Suprapubic skin (tissue), 4 donors: ENCODE measurements around the gene VKORC1L1. TPM values are rescaled to one million over a fixed set of nuclear protein-coding genes. Genes with fewer than 3 reads are reported as not detected.
"Not testable (repeated sequence)": the region's sequence is repeated elsewhere in the genome, so short reads cannot be mapped to it uniquely, and the experiment has no call there.

ENCODE experiments used
- DNase-seq, 2 donors: peaks; one replicate each; pipeline ENCODE4 v3.0.0-alpha.2; 2019; ENCODE audit warnings: low spot score in 2 of 2
- H3K27ac ChIP-seq: fragments of 200-600 bp; sonication (generic); one replicate; pipeline ENCODE4 v1.5.1; 2019
- H3K27me3 ChIP-seq: fragments of 200-600 bp; sonication (generic); one replicate; pipeline ENCODE4 v1.5.1; 2019
- H3K36me3 ChIP-seq: fragments of 200-600 bp; sonication (generic); one replicate; pipeline ENCODE4 v1.5.1; 2019
- H3K4me1 ChIP-seq: fragments of 200-600 bp; sonication (generic); one replicate; pipeline ENCODE4 v1.5.1; 2019
- H3K4me3 ChIP-seq: fragments of 200-600 bp; sonication (generic); one replicate; pipeline ENCODE4 v1.5.1; 2019; ENCODE audit warnings: mild to moderate bottlenecking
- H3K9me3 ChIP-seq: fragments of 200-600 bp; sonication (generic); one replicate; pipeline ENCODE4 v1.5.1; 2019
- CTCF ChIP-seq, 2 donors: fragments of 200-600 bp in 1 of 2; fragments of 450-650 bp in 1 of 2; sonication (generic) in 1 of 2; IDR thresholded peaks; one replicate each; pipeline ENCODE4 v1.5.1; 2016 to 2019; ENCODE audit warnings: antibody characterized with exemption in 2 of 2, mild to moderate bottlenecking in 1 of 2, moderate library complexity in 1 of 2
- EP300 ChIP-seq: sonication (generic); formaldehyde crosslinking; IDR thresholded peaks from one replicate; pipeline ENCODE4 v1.6.1; 2017; ENCODE audit warnings: antibody characterized with exemption
- POLR2A ChIP-seq, 2 donors: fragments of 450-650 bp; IDR thresholded peaks; one replicate each; pipeline ENCODE4 v1.6.1; 2017; ENCODE audit warnings: antibody characterized with exemption in 2 of 2, mild to moderate bottlenecking in 2 of 2, moderate library complexity in 2 of 2
- POLR2AphosphoS5 ChIP-seq, 3 donors: sonication (generic); formaldehyde crosslinking; IDR thresholded peaks; one replicate each; pipeline ENCODE4 v1.6.1; 2017; ENCODE audit warnings: antibody characterized with exemption in 3 of 3
- WGBS: methylation state at CpG from one replicate; pipeline ENCODE4 v1.1.5; 2018; 5-methylcytosine and 5-hydroxymethylcytosine counted together
- total RNA-seq, 4 donors: library from RNA; depleted of rRNA; stranded (reverse); fragments of >200 nt; gene quantifications; one replicate each; pipeline ENCODE4 v1.1.0, GENCODE V29; 2016

The VKORC1L1 gene
- total RNA-seq, 4 donors from 2014 or later = 21.5 to 27.6 (median 24.2) TPM

- H3K27me3 ChIP-seq = no peaks in the 10 kb centered on the region
- H3K4me3 ChIP-seq = peak within 1 kb of the TSS; percentile 72
- DNase-seq = peak; percentile 93 to 96
- peak within 1 kb of the TSS; percentile 72 for H3K27ac ChIP-seq
- peaks cover 21% of the 10 kb centered on the region for H3K4me1 ChIP-seq
- H3K36me3 ChIP-seq = peaks cover 13% of the 10 kb centered on the region
- TF ChIP-seq POLR2AphosphoS5 (IDR thresholded peaks at IDR 0.05) = peak in 2 of 3 donors; percentile 48 to 97
- no peak for TF ChIP-seq POLR2A (IDR thresholded peaks at IDR 0.05)
- 36% methylated on average over 4 of the region's 62 CpGs for WGBS
- no peaks in the 10 kb centered on the region for H3K9me3 ChIP-seq
Measured at GRCh38 chr7:65981965-65982792, 109.3 kb downstream of the VKORC1L1 start, which contains the start of gene GUSB. GUSB (minus strand) TSS chr7:65982213; CDS start chr7:65982183, 30 bp downstream.

- Histone ChIP-seq H3K4me1 (peaks cover 21% of the 10 kb centered on the region), H3K9me3 (no peaks in the 10 kb centered on the region), H3K27me3 (no peaks in the 10 kb centered on the region), H3K4me3 (no peak overlapping the region), H3K36me3 (peaks cover 9% of the 10 kb centered on the region), H3K27ac (no peak overlapping the region)
- WGBS = 90% methylated on average over 10 of the region's 10 CpGs
- TF ChIP-seq CTCF (IDR thresholded peaks at IDR 0.05) = no peak
- no peak for TF ChIP-seq EP300
- no peak for TF ChIP-seq POLR2A (IDR thresholded peaks at IDR 0.05)
- TF ChIP-seq POLR2AphosphoS5 (IDR thresholded peaks at IDR 0.05) = no peak
- peak in 1 of 2 donors; percentile 34 for DNase-seq
Measured at GRCh38 chr7:65983965-65984658, 111.2 kb downstream of the VKORC1L1 start.

GRCh38 chr7:65988084-65988483, 115.2 kb downstream of the VKORC1L1 start:
- no peak for DNase-seq
- Histone ChIP-seq H3K36me3 (no peaks in the 10 kb centered on the region), H3K27me3 (no peaks in the 10 kb centered on the region), H3K27ac (no peak overlapping the region), H3K4me1 (no peaks in the 10 kb centered on the region), H3K9me3 (no peaks in the 10 kb centered on the region), H3K4me3 (no peak overlapping the region)
- TF ChIP-seq CTCF (IDR thresholded peaks at IDR 0.05) (no peak), POLR2A (IDR thresholded peaks at IDR 0.05) (no peak), EP300 (no peak), POLR2AphosphoS5 (IDR thresholded peaks at IDR 0.05) (no peak)
- WGBS = 78% methylated on average over 4 of the region's 4 CpGs

GRCh38 chr7:65988503-65988902, 115.6 kb downstream of the VKORC1L1 start:
- not testable (repeated sequence) for H3K4me1 ChIP-seq, H3K27me3 ChIP-seq, H3K27ac ChIP-seq, H3K36me3 ChIP-seq, H3K4me3 ChIP-seq, H3K9me3 ChIP-seq
- WGBS = 81% methylated on average over 1 of the region's 1 CpG
- DNase-seq = peak in 1 of 2 donors; percentile 8

GRCh38 chr7:65989694-65990080, 116.8 kb downstream of the VKORC1L1 start:
- WGBS = 74% methylated on average over 3 of the region's 3 CpGs

GRCh38 chr7:65991829-65992228, 119.0 kb downstream of the VKORC1L1 start:
- DNase-seq, H3K27ac ChIP-seq, H3K36me3 ChIP-seq, H3K4me1 ChIP-seq, H3K4me3 ChIP-seq, H3K27me3 ChIP-seq, H3K9me3 ChIP-seq: not testable (repeated sequence)
- 96% methylated on average over 5 of the region's 5 CpGs for WGBS

More at GRCh38 chr7:65989694-65990080, 116.8 kb downstream of the VKORC1L1 start:
- H3K4me3 ChIP-seq = no peak overlapping the region
- H3K27ac ChIP-seq = no peak overlapping the region
- H3K27me3 ChIP-seq = no peaks in the 10 kb centered on the region
- peak in 1 of 2 donors; percentile 18 for DNase-seq
- no peaks in the 10 kb centered on the region for H3K4me1 ChIP-seq
- TF ChIP-seq POLR2A (IDR thresholded peaks at IDR 0.05) (no peak), CTCF (IDR thresholded peaks at IDR 0.05) (no peak), POLR2AphosphoS5 (IDR thresholded peaks at IDR 0.05) (no peak), EP300 (no peak)
- no peaks in the 10 kb centered on the region for H3K9me3 ChIP-seq
- no peaks in the 10 kb centered on the region for H3K36me3 ChIP-seq
